AG04449 (cell line): ENCODE measurements around the gene KCNH6.

Source experiments
- CTCF ChIA-PET: fragments of 350-600 bp; formaldehyde crosslinking; extraction: SDS; loops from one replicate; lab custom pipeline; 2021; ENCODE audit warnings: antibody characterized with exemption; lab: Yijun Ruan, JAX
- POLR2A ChIA-PET: fragments of 400-600, 350-600 bp; formaldehyde crosslinking; extraction: SDS; loops from one replicate; lab custom pipeline; 2020; ENCODE audit warnings: antibody characterized with exemption, inconsistent platforms; lab: Yijun Ruan, JAX
- DNase-seq: peaks from one replicate; pipeline ENCODE4 v3.0.0-alpha.2; 2010; ENCODE audit warnings: low read depth, low spot score
- H3K4me3 ChIP-seq: 2 replicates; pipeline ENCODE4 v1.5.1; 2011; ENCODE audit warnings: low read depth, mild to moderate bottlenecking, control low read depth, low read length
- TF ChIP-seq, protein P1 (sequence below): IDR thresholded peaks from one replicate; pipeline ENCODE4 v1.5.1; 2011; ENCODE audit warnings: mild to moderate bottlenecking, moderate library complexity, low read length, control low read depth, inconsistent platforms; ENCODE audit not compliant: insufficient read depth; ENCODE audit errors: missing control alignments

KCNH6 gene

DNA sequence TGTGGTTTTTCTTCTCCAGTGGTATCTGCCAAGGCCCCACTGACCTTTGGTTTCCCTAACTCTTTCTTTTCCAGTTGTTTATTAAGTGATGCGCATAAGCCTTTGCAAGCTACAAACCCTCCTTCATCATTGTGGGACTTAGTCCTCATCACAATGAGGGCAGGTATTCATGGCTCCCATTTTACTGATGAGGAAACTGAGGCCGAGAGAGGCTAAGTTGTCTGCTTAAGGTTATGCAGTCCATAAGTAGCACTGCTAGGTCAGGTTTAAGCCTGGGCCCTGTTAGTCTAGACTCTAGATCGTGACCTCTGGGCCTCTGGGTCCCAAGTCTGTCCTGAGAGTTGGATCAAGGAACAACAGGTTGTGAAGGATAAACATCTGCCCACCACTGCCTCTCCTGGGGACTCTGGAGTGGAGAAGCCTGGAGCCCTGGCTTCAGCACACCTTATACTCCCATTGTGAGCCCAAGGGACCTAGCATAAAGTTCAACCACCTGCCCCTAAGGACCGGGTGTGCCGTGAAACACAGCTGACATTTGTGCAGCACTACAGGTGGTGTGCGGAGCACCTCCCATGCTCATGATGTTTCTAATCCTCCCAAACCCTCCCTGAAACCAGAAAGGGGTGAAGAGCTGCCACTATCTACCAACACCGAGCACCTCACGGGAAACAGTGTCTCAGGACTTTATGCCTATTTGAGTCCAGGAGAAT lies 5.2 kb upstream of the KCNH6 start:
- POLR2A ChIA-PET, result no interaction called here
- TF ChIP-seq, protein P1, sequence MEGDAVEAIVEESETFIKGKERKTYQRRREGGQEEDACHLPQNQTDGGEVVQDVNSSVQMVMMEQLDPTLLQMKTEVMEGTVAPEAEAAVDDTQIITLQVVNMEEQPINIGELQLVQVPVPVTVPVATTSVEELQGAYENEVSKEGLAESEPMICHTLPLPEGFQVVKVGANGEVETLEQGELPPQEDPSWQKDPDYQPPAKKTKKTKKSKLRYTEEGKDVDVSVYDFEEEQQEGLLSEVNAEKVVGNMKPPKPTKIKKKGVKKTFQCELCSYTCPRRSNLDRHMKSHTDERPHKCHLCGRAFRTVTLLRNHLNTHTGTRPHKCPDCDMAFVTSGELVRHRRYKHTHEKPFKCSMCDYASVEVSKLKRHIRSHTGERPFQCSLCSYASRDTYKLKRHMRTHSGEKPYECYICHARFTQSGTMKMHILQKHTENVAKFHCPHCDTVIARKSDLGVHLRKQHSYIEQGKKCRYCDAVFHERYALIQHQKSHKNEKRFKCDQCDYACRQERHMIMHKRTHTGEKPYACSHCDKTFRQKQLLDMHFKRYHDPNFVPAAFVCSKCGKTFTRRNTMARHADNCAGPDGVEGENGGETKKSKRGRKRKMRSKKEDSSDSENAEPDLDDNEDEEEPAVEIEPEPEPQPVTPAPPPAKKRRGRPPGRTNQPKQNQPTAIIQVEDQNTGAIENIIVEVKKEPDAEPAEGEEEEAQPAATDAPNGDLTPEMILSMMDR, result no peak
- DNase-seq, result no peak
- CTCF ChIA-PET, result interaction anchor here (0.6 to 1.3 kb wide), 2 partner anchors 12 to 93 kb away, joined by 3 to 4 read pairs; no protein-coding TSS in a partner anchor
- H3K4me3 ChIP-seq, result no peak overlapping the region

DNA sequence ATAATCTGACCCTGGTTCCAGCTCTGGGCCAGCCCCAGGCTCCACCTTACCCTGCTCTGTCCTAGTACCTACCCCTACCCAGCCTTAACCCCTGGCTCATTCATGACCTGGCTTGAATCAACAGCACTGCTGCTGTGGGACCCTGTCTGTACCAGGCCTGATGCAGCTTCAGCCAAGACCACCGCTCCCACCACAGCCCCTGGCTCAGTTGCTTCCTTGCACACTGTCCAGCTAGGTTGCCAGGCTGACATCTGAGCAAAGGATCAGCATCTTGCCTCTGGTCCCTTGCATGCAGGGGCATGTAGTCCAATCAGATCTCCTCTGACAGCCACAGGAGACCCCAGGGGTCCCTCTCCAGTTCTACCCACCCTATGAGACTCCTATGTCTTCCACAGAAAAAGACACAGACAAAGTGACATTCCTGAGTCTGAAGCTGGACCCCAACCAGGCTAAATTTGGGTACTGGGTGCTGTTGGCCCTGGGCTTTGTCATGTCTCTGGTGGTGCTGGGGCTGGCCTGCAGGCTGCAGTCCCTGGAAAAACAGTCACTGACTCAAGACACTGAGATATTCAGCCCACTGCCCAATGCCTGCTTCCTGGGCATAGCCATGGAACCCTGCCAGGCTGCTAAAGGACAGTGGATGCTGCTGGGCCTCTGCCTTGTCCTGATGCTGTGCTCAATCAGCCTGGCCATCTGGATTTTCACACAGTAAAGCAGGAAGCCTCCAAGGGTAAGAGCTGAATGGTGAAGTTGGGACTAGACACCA lies 3.9 kb upstream of the KCNH6 start:
- ChIA-PET POLR2A (no interaction called here), CTCF (interaction anchor here (0.7 to 1.3 kb wide), 2 partner anchors 91 to 93 kb away, joined by 3 to 4 read pairs; no protein-coding TSS in a partner anchor)
- TF ChIP-seq, protein P1, result no peak
- DNase-seq, result no peak
- no peak overlapping the region for H3K4me3 ChIP-seq

DNA sequence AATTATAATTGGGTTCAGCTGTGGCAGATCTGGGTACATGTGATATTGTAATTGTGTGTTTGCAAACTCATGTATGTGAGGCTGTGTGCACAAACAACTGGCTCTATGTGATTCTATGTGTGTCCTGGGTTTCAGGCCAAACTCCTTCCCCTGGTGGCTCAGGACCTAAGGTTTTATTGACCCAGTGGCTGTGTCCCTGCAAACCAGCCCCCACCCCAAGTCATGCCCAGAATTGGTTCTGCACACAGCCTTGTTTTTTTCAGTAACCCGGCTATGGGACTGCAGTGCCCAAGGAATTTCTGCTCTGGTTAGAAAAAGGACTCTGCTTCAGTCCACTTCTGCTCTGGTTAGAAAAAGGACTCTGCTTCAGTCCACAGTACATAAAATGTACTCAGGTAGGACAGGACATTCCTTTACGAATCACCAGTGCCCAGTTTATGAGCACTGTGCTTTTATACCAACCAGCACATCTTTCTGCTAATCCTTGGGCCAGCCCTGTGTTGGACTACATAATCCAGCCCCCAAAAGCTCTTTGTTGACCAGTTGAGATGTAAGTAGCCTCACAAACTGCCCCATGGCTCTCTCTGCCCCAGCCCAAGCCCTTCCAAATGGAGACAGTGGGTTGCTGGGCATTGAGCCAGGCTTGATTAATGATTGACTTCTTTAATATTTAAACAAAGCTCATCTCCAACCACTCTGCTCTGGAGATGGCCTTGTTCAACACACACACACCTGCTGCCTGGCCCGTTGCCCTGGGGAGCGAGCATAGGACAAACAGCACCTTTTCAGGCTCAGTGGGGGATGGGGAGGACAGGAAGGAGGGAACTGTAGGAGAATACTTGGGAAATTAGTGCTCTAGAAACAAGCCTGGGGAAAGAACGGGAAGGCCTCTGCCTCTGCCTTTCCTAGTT lies 2.9 kb upstream of the KCNH6 start:
- DNase-seq, result no peak
- TF ChIP-seq, protein P1, result no peak
- POLR2A ChIA-PET, result no interaction called here
- CTCF ChIA-PET, result no interaction called here
- H3K4me3 ChIP-seq, result no peak overlapping the region

DNA sequence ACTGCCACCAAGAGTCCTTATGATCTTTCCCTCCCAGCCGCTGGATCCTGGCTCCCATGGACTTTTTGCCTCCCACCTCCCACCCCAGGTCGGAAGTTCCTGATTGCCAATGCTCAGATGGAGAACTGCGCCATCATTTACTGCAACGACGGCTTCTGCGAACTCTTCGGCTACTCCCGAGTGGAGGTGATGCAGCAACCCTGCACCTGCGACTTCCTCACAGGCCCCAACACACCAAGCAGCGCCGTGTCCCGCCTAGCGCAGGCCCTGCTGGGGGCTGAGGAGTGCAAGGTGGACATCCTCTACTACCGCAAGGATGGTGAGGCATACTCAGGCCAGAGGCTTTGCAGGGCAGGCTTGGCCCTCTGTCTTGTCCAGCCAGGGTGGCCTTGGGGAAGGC lies 893 bp downstream of the KCNH6 start:
- CTCF ChIA-PET, result no interaction called here
- POLR2A ChIA-PET, result no interaction called here
- TF ChIP-seq, protein P1, result no peak
- DNase-seq, result no peak
- no peak overlapping the region for H3K4me3 ChIP-seq

DNA sequence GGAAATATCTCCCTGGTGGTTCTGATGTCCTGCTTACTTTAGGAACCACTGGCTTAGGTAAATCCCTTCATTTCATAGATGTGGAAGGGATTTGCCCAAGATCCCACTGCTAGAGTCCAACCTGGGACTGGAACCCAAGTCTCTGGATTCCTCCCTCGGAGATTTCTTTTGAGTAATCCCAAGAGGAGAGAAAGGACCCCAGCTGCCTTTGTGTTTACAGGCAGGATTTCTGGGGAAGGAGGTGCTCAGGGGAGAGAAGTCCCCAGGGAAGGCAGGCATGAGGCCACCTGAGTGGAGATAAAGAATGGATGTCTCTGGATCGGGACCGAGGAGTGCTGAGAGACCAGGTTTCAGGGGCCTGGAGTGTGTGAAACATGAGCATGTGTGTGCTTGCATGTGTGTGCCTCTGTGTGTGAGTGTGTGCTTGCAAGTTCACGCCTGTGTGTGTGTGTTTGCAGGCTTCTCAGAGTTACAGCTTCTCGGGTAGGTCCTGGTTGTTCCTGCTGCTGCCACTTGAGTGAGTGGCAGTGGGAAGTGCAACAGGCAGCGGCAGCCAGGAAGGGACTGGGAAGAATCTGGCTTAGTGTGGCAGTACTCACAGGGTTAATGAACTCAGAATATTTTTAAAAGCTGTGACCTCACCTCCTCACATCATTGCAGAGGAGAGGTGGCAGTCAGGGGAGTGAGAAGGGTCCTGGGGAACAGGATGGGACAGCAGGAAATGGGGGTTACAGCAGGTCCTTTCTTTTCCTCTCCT lies 2.2 kb downstream of the KCNH6 start:
- TF ChIP-seq, protein P1, result no peak
- CTCF ChIA-PET, result no interaction called here
- DNase-seq, result no peak
- no peak overlapping the region for H3K4me3 ChIP-seq
- POLR2A ChIA-PET, result no interaction called here
